Activated CD4-positive, alpha-beta T cell treated with anti-CD3 and anti-CD28 coated beads, Interleukin-2, amount 10 ng/mL, durations not matched to agents 7 days and 5 days (primary cell): ENCODE results near the gene COA1. TPM values are rescaled to one million over a fixed set of nuclear protein-coding genes. Genes with fewer than 3 reads are reported as not detected.
"Not testable (repeated sequence)": the region's sequence is repeated elsewhere in the genome, so short reads cannot be mapped to it uniquely, and the experiment has no call there.

Source experiments
- CTCF ChIA-PET: fragments of 350-600 bp; sonication (Branson Sonifier 250); formaldehyde crosslinking; loops from one replicate; lab custom pipeline; 2021; ENCODE audit warnings: antibody characterized with exemption; lab: Charles Lee
- POLR2A ChIA-PET: fragments of 350-600 bp; sonication (Branson Sonifier 250); formaldehyde crosslinking; loops from one replicate; lab custom pipeline; 2021; ENCODE audit warnings: antibody characterized with exemption; lab: Charles Lee
- DNase-seq: peaks from one replicate; pipeline ENCODE4 v3.0.0-alpha.2; 2020
- H3K27ac Mint-ChIP-seq: one replicate; pipeline ENCODE4 v1.8.0; 2021; ENCODE audit warnings: mild to moderate bottlenecking, moderate library complexity, mixed read lengths
- H3K27me3 Mint-ChIP-seq: one replicate; pipeline ENCODE4 v1.8.0; 2021; ENCODE audit warnings: mixed read lengths
- H3K36me3 Mint-ChIP-seq: one replicate; pipeline ENCODE4 v1.8.0; 2021; ENCODE audit warnings: low read depth, mixed read lengths
- H3K4me1 Mint-ChIP-seq: one replicate; pipeline ENCODE4 v1.8.0; 2021; ENCODE audit warnings: mixed read lengths
- H3K4me3 Mint-ChIP-seq: one replicate; pipeline ENCODE4 v1.8.0; 2021; ENCODE audit warnings: mild to moderate bottlenecking, moderate library complexity, mixed read lengths
- H3K9me3 Mint-ChIP-seq: one replicate; pipeline ENCODE4 v1.8.0; 2021; ENCODE audit warnings: mixed read lengths
- total RNA-seq, 2 experiments: library from RNA; stranded (reverse); gene quantifications; one replicate each; pipeline ENCODE4 v1.2.3, GENCODE V29; 2021

The COA1 gene
- total RNA-seq, 2 experiments from 2014 or later, result 44.8 to 47.1 TPM

GRCh38 chr7:43734575-43735332 lies 5.4 kb upstream of the COA1 start:
- H3K36me3 Mint-ChIP-seq, H3K27me3 Mint-ChIP-seq, DNase-seq, H3K4me3 Mint-ChIP-seq, H3K9me3 Mint-ChIP-seq, H3K27ac Mint-ChIP-seq, POLR2A ChIA-PET: not testable (repeated sequence)
- H3K4me1 Mint-ChIP-seq, result peaks cover 13% of the 10 kb centered on the region
- CTCF ChIA-PET, result interaction anchor here (1.2 to 3.3 kb wide), 4 partner anchors 10 to 152 kb away, joined by 5 to 18 read pairs (median 6); partner anchors contain the start of gene STK17A

- POLR2A ChIA-PET, result interaction anchor here (0.6 kb wide), 1 partner anchor 149 kb away, joined by 3 read pairs; the partner anchor contains the start of gene STK17A
- H3K36me3 Mint-ChIP-seq, H3K27me3 Mint-ChIP-seq, H3K4me3 Mint-ChIP-seq, DNase-seq, H3K9me3 Mint-ChIP-seq, H3K27ac Mint-ChIP-seq: not testable (repeated sequence)
- CTCF ChIA-PET, result interaction anchor here (0.6 to 3.9 kb wide), 2 partner anchors 107 to 149 kb away, joined by 4 to 31 read pairs; partner anchors contain the start of gene STK17A
- peaks cover 31% of the 10 kb centered on the region for H3K4me1 Mint-ChIP-seq
These were observed 2.2 kb upstream of the COA1 start for GRCh38 chr7:43731494-43731893.

GRCh38 chr7:43729924-43730248 lies 563 bp upstream of the COA1 start:
- POLR2A ChIA-PET, result no interaction called here
- H3K27ac Mint-ChIP-seq, result peak overlapping the region; percentile 87
- H3K4me1 Mint-ChIP-seq, result peaks cover 37% of the 10 kb centered on the region
- H3K27me3 Mint-ChIP-seq, result peaks cover 4% of the 10 kb centered on the region
- H3K4me3 Mint-ChIP-seq, result peak overlapping the region; percentile 91
- H3K9me3 Mint-ChIP-seq, result no peaks in the 10 kb centered on the region
- peaks cover 7% of the 10 kb centered on the region for H3K36me3 Mint-ChIP-seq
- CTCF ChIA-PET, result interaction anchor here (0.9 to 3.9 kb wide), 5 partner anchors 21 to 147 kb away, joined by 3 to 31 read pairs (median 5); partner anchors contain the start of gene STK17A
- DNase-seq, result no peak

- no peaks in the 10 kb centered on the region for H3K9me3 Mint-ChIP-seq
- POLR2A ChIA-PET, result no interaction called here
- H3K4me1 Mint-ChIP-seq, result peaks cover 33% of the 10 kb centered on the region
- peak overlapping the region; percentile 17 for H3K4me3 Mint-ChIP-seq
- H3K27me3 Mint-ChIP-seq, result peaks cover 4% of the 10 kb centered on the region
- CTCF ChIA-PET, result interaction anchor here (1.4 kb wide), 1 partner anchor 28 kb away, joined by 3 read pairs; no protein-coding TSS in a partner anchor
- H3K27ac Mint-ChIP-seq, result no peak overlapping the region
- H3K36me3 Mint-ChIP-seq, result peaks cover 11% of the 10 kb centered on the region
- DNase-seq, result no peak
These were observed 1.8 kb downstream of the COA1 start for GRCh38 chr7:43727494-43727893.

- Mint-ChIP-seq H3K36me3 (peaks cover 11% of the 10 kb centered on the region), H3K9me3 (no peaks in the 10 kb centered on the region), H3K27me3 (peaks cover 4% of the 10 kb centered on the region), H3K27ac (no peak overlapping the region), H3K4me3 (peak overlapping the region; percentile 17), H3K4me1 (peaks cover 33% of the 10 kb centered on the region)
- CTCF ChIA-PET, result interaction anchor here (1.4 kb wide), 1 partner anchor 27 kb away, joined by 3 read pairs; no protein-coding TSS in a partner anchor
- DNase-seq, result no peak
- POLR2A ChIA-PET, result no interaction called here
These were observed 2.3 kb downstream of the COA1 start for GRCh38 chr7:43727003-43727402.

GRCh38 chr7:43726466-43726865 lies 2.9 kb downstream of the COA1 start:
- peaks cover 11% of the 10 kb centered on the region for H3K36me3 Mint-ChIP-seq
- POLR2A ChIA-PET, result no interaction called here
- H3K27ac Mint-ChIP-seq, result no peak overlapping the region
- no peak overlapping the region for H3K4me3 Mint-ChIP-seq
- peaks cover 2% of the 10 kb centered on the region for H3K27me3 Mint-ChIP-seq
- CTCF ChIA-PET, result interaction anchor here (1.1 to 1.5 kb wide), 2 partner anchors 142 to 144 kb away, joined by 3 to 7 read pairs; partner anchors contain the start of gene STK17A
- no peaks in the 10 kb centered on the region for H3K9me3 Mint-ChIP-seq
- no peak for DNase-seq
- peaks cover 33% of the 10 kb centered on the region for H3K4me1 Mint-ChIP-seq

- Mint-ChIP-seq H3K27ac (no peak overlapping the region), H3K27me3 (no peaks in the 10 kb centered on the region), H3K9me3 (no peaks in the 10 kb centered on the region), H3K4me3 (no peak overlapping the region), H3K4me1 (peaks cover 39% of the 10 kb centered on the region), H3K36me3 (peaks cover 13% of the 10 kb centered on the region)
- POLR2A ChIA-PET, result no interaction called here
- CTCF ChIA-PET, result interaction anchor here (1.1 to 1.5 kb wide), 2 partner anchors 142 to 143 kb away, joined by 3 to 7 read pairs; partner anchors contain the start of gene STK17A
- no peak for DNase-seq
These were observed 4.1 kb downstream of the COA1 start for GRCh38 chr7:43725251-43725650.

- Mint-ChIP-seq H3K4me3 (no peak overlapping the region), H3K36me3 (peaks cover 19% of the 10 kb centered on the region), H3K9me3 (no peaks in the 10 kb centered on the region), H3K4me1 (peaks cover 35% of the 10 kb centered on the region), H3K27me3 (no peaks in the 10 kb centered on the region), H3K27ac (no peak overlapping the region)
- no peak for DNase-seq
- POLR2A ChIA-PET, result no interaction called here
- CTCF ChIA-PET, result interaction anchor here (0.7 to 3.9 kb wide), 2 partner anchors 32 to 140 kb away, joined by 4 to 30 read pairs; partner anchors contain the start of gene STK17A
These were observed 6.3 kb downstream of the COA1 start for GRCh38 chr7:43723007-43723341.

- POLR2A ChIA-PET, result interaction anchor here (1.1 kb wide), 1 partner anchor 138 kb away, joined by 5 read pairs; the partner anchor contains the start of gene STK17A
- DNase-seq, result peak; percentile 50
- no peaks in the 10 kb centered on the region for H3K27me3 Mint-ChIP-seq
These were observed 8.0 kb downstream of the COA1 start for GRCh38 chr7:43721193-43721806.

GRCh38 chr7:43716598-43716997 lies 12.7 kb downstream of the COA1 start:
- POLR2A ChIA-PET, result interaction anchor here (0.6 kb wide), 1 partner anchor 38 kb away, joined by 3 read pairs; no protein-coding TSS in a partner anchor
- peaks cover 21% of the 10 kb centered on the region for H3K36me3 Mint-ChIP-seq

More at GRCh38 chr7:43721193-43721806, 8.0 kb downstream of the COA1 start:
- Mint-ChIP-seq H3K36me3 (peaks cover 17% of the 10 kb centered on the region), H3K4me1 (peaks cover 26% of the 10 kb centered on the region), H3K4me3 (no peak overlapping the region), H3K27ac (no peak overlapping the region), H3K9me3 (no peaks in the 10 kb centered on the region)
- CTCF ChIA-PET, result interaction anchor here (0.6 to 3.9 kb wide), 8 partner anchors 15 to 603 kb away, joined by 3 to 30 read pairs (median 3); partner anchors contain the start of gene STK17A

GRCh38 chr7:43715966-43716365 lies 13.4 kb downstream of the COA1 start:
- POLR2A ChIA-PET, DNase-seq, H3K27ac Mint-ChIP-seq, H3K4me3 Mint-ChIP-seq, H3K27me3 Mint-ChIP-seq, H3K9me3 Mint-ChIP-seq: not testable (repeated sequence)
- CTCF ChIA-PET, result interaction anchor here (3.5 kb wide), 1 partner anchor 133 kb away, joined by 33 read pairs; the partner anchor contains the start of gene STK17A
- peaks cover 21% of the 10 kb centered on the region for H3K4me1 Mint-ChIP-seq
- H3K36me3 Mint-ChIP-seq, result peaks cover 23% of the 10 kb centered on the region

More at GRCh38 chr7:43716598-43716997, 12.7 kb downstream of the COA1 start:
- Mint-ChIP-seq H3K4me3 (no peak overlapping the region), H3K4me1 (peaks cover 23% of the 10 kb centered on the region), H3K9me3 (peaks cover 3% of the 10 kb centered on the region), H3K27ac (no peak overlapping the region), H3K27me3 (no peaks in the 10 kb centered on the region)
- DNase-seq, result no peak
- CTCF ChIA-PET, result interaction anchor here (0.7 to 3.5 kb wide), 2 partner anchors 17 to 134 kb away, joined by 4 to 33 read pairs; partner anchors contain the start of gene STK17A

GRCh38 chr7:43711503-43711902 lies 17.8 kb downstream of the COA1 start:
- POLR2A ChIA-PET, result no interaction called here
- Mint-ChIP-seq H3K36me3 (peaks cover 34% of the 10 kb centered on the region), H3K27ac (no peak overlapping the region), H3K9me3 (peaks cover 8% of the 10 kb centered on the region), H3K27me3 (no peaks in the 10 kb centered on the region), H3K4me1 (peaks cover 10% of the 10 kb centered on the region), H3K4me3 (no peak overlapping the region)
- no peak for DNase-seq
- CTCF ChIA-PET, result interaction anchor here (1.8 kb wide), 1 partner anchor 12 kb away, joined by 8 read pairs; no protein-coding TSS in a partner anchor
